GM18951 (cell line): Measurements from ENCODE around the gene CD52.
"Not testable (repeated sequence)": the region's sequence is repeated elsewhere in the genome, so short reads cannot be mapped to it uniquely, and the experiment has no call there.

ENCODE experiments used
- POLR2A ChIP-seq: IDR thresholded peaks from 4 replicates; pipeline ENCODE4 v1.6.1; 2011; ENCODE audit warnings: mild to moderate bottlenecking; ENCODE audit not compliant: insufficient read length, insufficient read depth; ENCODE audit errors: extremely low read depth
- in situ Hi-C: fragments of 300-500 bp; cut with MboI; formaldehyde crosslinking; loops from one replicate; pipeline ENCODE4 v1.12.0; 2022; ENCODE audit warnings: low sequenced_read_pairs, mixed read lengths, inconsistent platforms; ENCODE audit not compliant: unreplicated experiment

The CD52 gene

GRCh38 chr1:26288311-26288941 is 29.3 kb upstream of the CD52 start:
- no peak for TF ChIP-seq POLR2A
- in situ Hi-C loops = loop anchor here (5.0 kb wide), 1 partner anchor 34 kb away; no protein-coding TSS in a partner anchor

GRCh38 chr1:26289158-26290059 is 28.3 kb upstream of the CD52 start:
- TF ChIP-seq POLR2A = peak; percentile 64
- in situ Hi-C loops = loop anchor here (5.0 kb wide), 1 partner anchor 33 kb away; no protein-coding TSS in a partner anchor

- TF ChIP-seq POLR2A = no peak
- in situ Hi-C loops = no loop called here
These were observed 27.5 kb upstream of the CD52 start for GRCh38 chr1:26290122-26290881.

- TF ChIP-seq POLR2A = no peak
- in situ Hi-C loops = no loop called here
These were observed 26.9 kb upstream of the CD52 start for GRCh38 chr1:26290882-26291261.

- no peak for TF ChIP-seq POLR2A
- in situ Hi-C loops = no loop called here
These were observed 26.3 kb upstream of the CD52 start for GRCh38 chr1:26291433-26291832.

- in situ Hi-C loops = no loop called here
- no peak for TF ChIP-seq POLR2A
These were observed 25.8 kb upstream of the CD52 start for GRCh38 chr1:26291939-26292338.

- in situ Hi-C loops = not testable (repeated sequence)
These were observed 25.0 kb upstream of the CD52 start for GRCh38 chr1:26292735-26293134.

- in situ Hi-C loops = no loop called here
- no peak for TF ChIP-seq POLR2A
These were observed 23.8 kb upstream of the CD52 start for GRCh38 chr1:26293911-26294463.

- no peak for TF ChIP-seq POLR2A
- in situ Hi-C loops = no loop called here
These were observed 22.3 kb upstream of the CD52 start for GRCh38 chr1:26295194-26296138.

- no peak for TF ChIP-seq POLR2A
- in situ Hi-C loops = no loop called here
These were observed 21.3 kb upstream of the CD52 start for GRCh38 chr1:26296340-26297056.

GRCh38 chr1:26297057-26297790 is 20.5 kb upstream of the CD52 start:
- TF ChIP-seq POLR2A = no peak
- in situ Hi-C loops = no loop called here
